OCI-LY1 (cell line): ENCODE results near the gene PDHX.

Experiments
- H2AFZ ChIP-seq: fragments of 200-600 bp; sonication (generic), shearing (Covaris generic); 2 replicates; pipeline ENCODE4 v1.6.0; 2014; ENCODE audit warnings: antibody characterized with exemption, mild to moderate bottlenecking, low read length
- H3F3A ChIP-seq: fragments of 200-600 bp; sonication (generic), shearing (Covaris generic); 2 replicates; pipeline ENCODE4 v1.6.0; 2014; ENCODE audit warnings: mild to moderate bottlenecking, antibody characterized with exemption, low read length, moderate library complexity; ENCODE audit not compliant: insufficient read depth
- H3K27ac ChIP-seq: fragments of 200-600 bp; sonication (generic); 2 replicates; pipeline ENCODE4 v1.5.1; 2014; ENCODE audit warnings: low read length, mixed run types, mild to moderate bottlenecking, low read depth; ENCODE audit not compliant: poor library complexity, severe bottlenecking
- H3K27me3 ChIP-seq: fragments of 200-600 bp; sonication (generic); 2 replicates; pipeline ENCODE4 v1.6.0; 2014; ENCODE audit warnings: antibody characterized with exemption, mild to moderate bottlenecking, low read length, moderate library complexity; ENCODE audit not compliant: insufficient read depth
- H3K36me3 ChIP-seq: fragments of 200-600 bp; sonication (generic); 2 replicates; pipeline ENCODE4 v1.6.1; 2014; ENCODE audit warnings: mild to moderate bottlenecking, antibody characterized with exemption, low read length, moderate library complexity, mixed read lengths; ENCODE audit not compliant: insufficient read depth
- H3K4me1 ChIP-seq: fragments of 200-600 bp; sonication (generic); 2 replicates; pipeline ENCODE4 v1.5.1; 2014; ENCODE audit warnings: mild to moderate bottlenecking, low read length, moderate library complexity; ENCODE audit not compliant: insufficient read depth, severe bottlenecking
- H3K4me2 ChIP-seq: fragments of 200-600 bp; sonication (generic), shearing (Covaris generic); 2 replicates; pipeline ENCODE4 v1.6.1; 2014; ENCODE audit warnings: low read length
- H3K4me3 ChIP-seq: fragments of 200-600 bp; sonication (generic); 2 replicates; pipeline ENCODE4 v1.5.1; 2014; ENCODE audit warnings: low read length, low read depth, mild to moderate bottlenecking, mixed read lengths; ENCODE audit not compliant: poor library complexity, severe bottlenecking
- H3K79me2 ChIP-seq: fragments of 200-600 bp; shearing (Covaris generic); 2 replicates; pipeline ENCODE4 v1.6.1; 2016; ENCODE audit warnings: mixed run types, low read length, mixed read lengths; ENCODE audit not compliant: insufficient read depth
- H3K9ac ChIP-seq: fragments of 200-600 bp; sonication (generic), shearing (Covaris generic); 2 replicates; pipeline ENCODE4 v1.6.1; 2014; ENCODE audit warnings: mild to moderate bottlenecking, low read length, mixed read lengths
- H3K9me2 ChIP-seq: fragments of 200-600 bp; sonication (generic), shearing (Covaris generic); 2 replicates; pipeline ENCODE4 v1.6.1; 2014; ENCODE audit warnings: low read depth, mild to moderate bottlenecking, low read length, mixed read lengths
- H3K9me3 ChIP-seq: fragments of 200-600 bp; shearing (Covaris generic); 2 replicates; pipeline ENCODE4 v1.6.1; 2014; ENCODE audit warnings: low read length, mixed read lengths
- H4K20me1 ChIP-seq: fragments of 200-600 bp; sonication (generic), shearing (Covaris generic); 2 replicates; pipeline ENCODE4 v1.6.0; 2016; ENCODE audit warnings: mild to moderate bottlenecking, low read length; ENCODE audit not compliant: insufficient read depth
- EZH2 ChIP-seq: fragments of 200-600 bp; sonication (generic), shearing (Covaris generic); IDR thresholded peaks from 2 replicates; pipeline ENCODE4 v1.8.0; 2017; ENCODE audit warnings: borderline replicate concordance, mixed run types, mild to moderate bottlenecking, antibody characterized with exemption, low read length, moderate library complexity, mixed read lengths
- TF ChIP-seq, protein P1 (sequence below): fragments of 200-600 bp; sonication (generic), shearing (Covaris generic); IDR thresholded peaks from 2 replicates; pipeline ENCODE4 v1.5.1; 2017; ENCODE audit warnings: mild to moderate bottlenecking, antibody characterized with exemption, low read length, moderate library complexity, mixed read lengths

Gene PDHX

DNA sequence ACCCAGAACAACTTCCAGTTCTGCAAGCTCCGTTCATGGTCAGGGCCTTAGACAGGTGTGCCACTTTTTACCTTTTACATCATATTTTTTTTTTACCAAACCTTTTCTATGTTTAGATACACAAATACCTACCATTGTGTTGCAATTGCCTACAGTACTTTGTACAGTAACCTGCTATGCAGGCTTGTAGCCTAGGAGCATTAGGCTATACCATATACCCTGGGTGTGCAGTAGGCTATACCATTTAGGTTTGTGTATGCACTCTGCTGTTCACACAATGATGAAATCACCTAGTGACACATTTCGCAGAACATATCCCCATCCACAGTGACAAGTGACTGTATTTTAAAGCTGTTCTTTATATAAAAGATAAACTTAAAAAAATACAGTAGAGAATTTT is 29.8 kb upstream of the PDHX start:
- TF ChIP-seq, protein P1, sequence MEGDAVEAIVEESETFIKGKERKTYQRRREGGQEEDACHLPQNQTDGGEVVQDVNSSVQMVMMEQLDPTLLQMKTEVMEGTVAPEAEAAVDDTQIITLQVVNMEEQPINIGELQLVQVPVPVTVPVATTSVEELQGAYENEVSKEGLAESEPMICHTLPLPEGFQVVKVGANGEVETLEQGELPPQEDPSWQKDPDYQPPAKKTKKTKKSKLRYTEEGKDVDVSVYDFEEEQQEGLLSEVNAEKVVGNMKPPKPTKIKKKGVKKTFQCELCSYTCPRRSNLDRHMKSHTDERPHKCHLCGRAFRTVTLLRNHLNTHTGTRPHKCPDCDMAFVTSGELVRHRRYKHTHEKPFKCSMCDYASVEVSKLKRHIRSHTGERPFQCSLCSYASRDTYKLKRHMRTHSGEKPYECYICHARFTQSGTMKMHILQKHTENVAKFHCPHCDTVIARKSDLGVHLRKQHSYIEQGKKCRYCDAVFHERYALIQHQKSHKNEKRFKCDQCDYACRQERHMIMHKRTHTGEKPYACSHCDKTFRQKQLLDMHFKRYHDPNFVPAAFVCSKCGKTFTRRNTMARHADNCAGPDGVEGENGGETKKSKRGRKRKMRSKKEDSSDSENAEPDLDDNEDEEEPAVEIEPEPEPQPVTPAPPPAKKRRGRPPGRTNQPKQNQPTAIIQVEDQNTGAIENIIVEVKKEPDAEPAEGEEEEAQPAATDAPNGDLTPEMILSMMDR, result no peak
- no peak for TF ChIP-seq EZH2
- Histone ChIP-seq H3K9me3 (no peaks in the 10 kb centered on the region), H3K9me2 (no peaks in the 10 kb centered on the region), H3K9ac (no peak overlapping the region), H3K36me3 (peaks cover 10% of the 10 kb centered on the region; the same call in 1 of the 2 replicates), H3K79me2 (no peaks in the 10 kb centered on the region), H3F3A (no peaks in the 10 kb centered on the region), H4K20me1 (no peaks in the 10 kb centered on the region), H3K4me2 (no peak overlapping the region), H3K27ac (no peak overlapping the region), H2AFZ (no peak overlapping the region), H3K27me3 (no peaks in the 10 kb centered on the region), H3K4me3 (no peak overlapping the region), H3K4me1 (no peaks in the 10 kb centered on the region)

DNA sequence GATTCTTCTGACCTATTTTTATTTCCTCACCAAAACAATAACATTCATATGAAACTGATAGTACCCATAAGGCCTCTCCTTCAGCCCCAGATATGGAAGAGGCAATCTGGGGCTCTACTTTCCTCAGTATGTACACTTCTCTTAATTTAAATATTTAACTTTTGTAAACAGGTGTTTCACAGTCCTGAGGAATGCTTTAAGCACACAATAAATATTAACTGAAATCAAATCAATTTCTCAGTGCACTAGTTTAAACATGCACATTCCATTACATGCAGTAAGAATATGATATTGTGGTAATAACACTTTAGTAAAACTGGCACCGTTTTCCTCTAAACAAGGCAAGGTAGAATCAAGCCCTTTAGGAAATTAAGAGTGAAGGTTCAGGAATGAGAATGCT is 29.2 kb upstream of the PDHX start:
- Histone ChIP-seq H3K4me1 (no peaks in the 10 kb centered on the region), H2AFZ (no peak overlapping the region), H3K9ac (no peak overlapping the region), H3K27ac (no peak overlapping the region), H3K36me3 (peaks cover 4% of the 10 kb centered on the region; the same call in 1 of the 2 replicates), H3K9me2 (no peaks in the 10 kb centered on the region), H3K9me3 (no peaks in the 10 kb centered on the region), H3K79me2 (no peaks in the 10 kb centered on the region), H4K20me1 (no peaks in the 10 kb centered on the region), H3K27me3 (no peaks in the 10 kb centered on the region), H3K4me3 (no peak overlapping the region), H3K4me2 (no peak overlapping the region), H3F3A (no peaks in the 10 kb centered on the region)
- TF ChIP-seq, protein P1, result no peak
- TF ChIP-seq EZH2, result no peak

DNA sequence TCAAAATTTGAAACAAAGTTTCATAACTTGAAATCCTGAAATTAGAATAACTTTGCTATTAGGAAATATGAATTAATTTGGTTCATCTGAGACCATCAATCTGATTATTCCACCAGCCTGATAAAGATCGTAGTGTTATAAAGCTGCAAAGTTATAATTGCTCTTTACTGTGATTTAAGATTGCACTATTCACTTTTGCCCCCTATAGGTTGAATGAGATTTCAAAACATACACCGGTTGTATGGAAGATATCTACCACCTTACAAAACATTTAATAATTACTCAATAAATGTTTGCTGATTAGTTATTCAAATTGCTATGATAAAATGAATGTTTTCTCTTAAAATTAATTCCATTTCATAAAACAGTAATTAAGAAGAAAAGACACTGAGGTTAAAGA is 26.3 kb upstream of the PDHX start:
- H4K20me1 ChIP-seq, result no peaks in the 10 kb centered on the region
- H3K36me3 ChIP-seq, result peaks cover 4% of the 10 kb centered on the region; the same call in 1 of the 2 replicates
- H2AFZ ChIP-seq, result no peak overlapping the region
- no peak overlapping the region for H3K4me2 ChIP-seq
- H3F3A ChIP-seq, result no peaks in the 10 kb centered on the region
- H3K27ac ChIP-seq, result no peak overlapping the region
- no peaks in the 10 kb centered on the region for H3K9me2 ChIP-seq
- no peaks in the 10 kb centered on the region for H3K27me3 ChIP-seq
- H3K9me3 ChIP-seq, result no peaks in the 10 kb centered on the region
- H3K9ac ChIP-seq, result no peak overlapping the region
- H3K4me3 ChIP-seq, result no peak overlapping the region
- no peaks in the 10 kb centered on the region for H3K79me2 ChIP-seq
- no peak for TF ChIP-seq EZH2
- TF ChIP-seq, protein P1, result peak; percentile 13; the same call in 1 of the 2 replicates
- no peaks in the 10 kb centered on the region for H3K4me1 ChIP-seq
